Body of pancreas (tissue), 4 donors: ENCODE results near the gene VEGFA. TPM values are rescaled to one million over a fixed set of nuclear protein-coding genes. Genes with fewer than 3 reads are reported as not detected.

Source experiments
- ATAC-seq: fragments of 150-250 bp; one replicate; pipeline ENCODE4 v1.9.1; 2016
- DNase-seq, 4 donors: peaks; one replicate each; pipeline ENCODE4 v3.0.0-alpha.2; 2019
- H3K27ac ChIP-seq, 4 donors: fragments of 200-600 bp; sonication (generic); 1 replicate in 3 of 4; 2 replicates in 1 of 4; pipeline versions ENCODE4 v1.5.1 to v1.6.1; 2016 to 2019; ENCODE audit warnings: mild to moderate bottlenecking in 1 of 4, mixed read lengths in 1 of 4, moderate library complexity in 1 of 4
- H3K27me3 ChIP-seq, 2 donors: fragments of 200-600 bp; sonication (generic); one replicate each; pipeline ENCODE4 v1.6.0; 2016; ENCODE audit warnings: mild to moderate bottlenecking in 1 of 2
- H3K36me3 ChIP-seq, 2 donors: fragments of 200-600 bp; sonication (generic); replicated peaks in 1 of 2; 2 replicates each; pipeline ENCODE4 v1.5.1; 2016; ENCODE audit warnings: low read depth in 2 of 2; ENCODE audit not compliant: insufficient read depth in 1 of 2
- H3K4me1 ChIP-seq: fragments of 200-600 bp; sonication (generic); one replicate; pipeline ENCODE4 v1.6.0; 2016
- H3K4me3 ChIP-seq, 2 donors: fragments of 200-600 bp; sonication (generic); 1 replicate in 1 of 2; 2 replicates in 1 of 2; pipeline ENCODE4 v1.5.1; 2016 to 2019
- H3K9me3 ChIP-seq, 3 donors: fragments of 200-600 bp; sonication (generic); 1 replicate in 2 of 3; 2 replicates in 1 of 3; pipeline ENCODE4 v1.5.1; 2016
- CTCF ChIP-seq, 7 experiments: fragments of 450-650 bp in 4 of 7; fragments of 200-600 bp in 3 of 7; sonication (generic) in 3 of 7; IDR thresholded peaks; one replicate each; pipeline ENCODE4 v1.5.1; 2016 to 2019; ENCODE audit warnings: antibody characterized with exemption in 7 of 7
- POLR2A ChIP-seq, 3 donors: fragments of 450-650 bp; IDR thresholded peaks; one replicate each; pipeline ENCODE4 v1.6.1; 2016; ENCODE audit warnings: antibody characterized with exemption in 3 of 3, mild to moderate bottlenecking in 2 of 3
- WGBS, 2 donors: methylation state at CpG; one replicate each; pipeline ENCODE4 v1.1.5; 2017; 5-methylcytosine and 5-hydroxymethylcytosine counted together
- intact Hi-C: fragments of 100-400 bp; cut with DNase I; formaldehyde crosslinking; loops from one replicate; pipeline ENCODE4 v1.15.1; 2023
- total RNA-seq, 2 donors: library from RNA; depleted of rRNA; stranded (reverse); fragments of >200 nt; gene quantifications; one replicate each; pipeline ENCODE4 v1.1.0, GENCODE V29; 2016

VEGFA gene
- total RNA-seq, 2 donors from 2014 or later, result 84.8 to 272 TPM

DNA sequence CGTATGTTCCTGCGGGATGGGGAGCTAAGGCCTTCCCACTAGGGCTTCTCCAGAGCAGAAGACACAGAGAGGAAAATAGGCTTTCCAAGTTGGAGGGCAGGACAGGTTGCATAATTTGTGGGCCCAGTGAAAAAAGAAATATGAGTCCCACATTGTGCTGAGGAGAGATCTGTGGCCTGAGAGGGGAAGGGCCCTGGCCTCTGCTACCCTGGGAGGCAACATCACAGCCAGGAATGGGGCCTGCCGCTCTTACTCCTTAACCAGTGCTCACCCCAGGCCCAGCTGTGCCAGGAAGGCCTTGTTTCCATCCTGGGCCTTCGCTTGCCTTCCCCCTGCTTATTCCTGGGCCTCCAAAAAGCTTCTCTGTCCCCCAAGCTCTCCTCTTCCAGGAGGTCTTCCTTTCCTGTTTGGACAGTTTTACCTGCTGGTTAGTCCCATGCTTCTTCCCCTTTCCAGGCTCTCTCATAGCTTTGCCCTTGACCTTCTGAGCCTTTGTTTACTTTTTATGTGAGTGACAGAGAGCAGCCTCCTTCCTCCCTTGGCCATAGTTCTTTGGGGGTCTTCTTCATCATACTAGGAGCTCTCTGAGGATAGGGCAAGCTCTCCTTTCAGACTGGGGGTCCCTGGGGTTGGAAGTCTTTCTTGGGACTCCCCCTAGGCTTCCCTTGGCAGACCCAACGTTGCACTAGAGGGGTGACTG is 26.2 kb upstream of the VEGFA start:
- DNase-seq, result no peak
- TF ChIP-seq CTCF (IDR thresholded peaks at IDR 0.05), result no peak
- TF ChIP-seq POLR2A (IDR thresholded peaks at IDR 0.05), result no peak

DNA sequence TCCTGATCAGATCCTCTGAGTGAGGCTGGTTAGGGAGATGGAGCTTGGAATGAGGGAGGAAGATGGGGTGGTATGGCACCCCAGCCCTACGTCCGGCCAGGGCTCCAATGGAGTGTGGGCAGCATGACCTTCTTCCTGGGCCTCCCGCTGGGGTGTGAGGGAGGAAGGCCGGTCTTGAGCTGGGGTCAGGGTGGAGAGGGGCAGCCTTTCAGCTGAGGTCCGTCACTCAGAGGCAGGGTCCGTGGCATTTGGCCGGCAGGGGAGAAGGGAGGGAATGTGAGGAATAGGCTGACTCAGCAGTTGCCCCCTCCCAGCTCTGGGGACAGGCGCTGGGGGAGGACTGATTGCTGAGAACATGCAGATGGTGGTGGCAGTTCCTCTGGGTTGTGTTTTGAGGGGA is 25.5 kb upstream of the VEGFA start:
- Histone ChIP-seq H3K9me3 (no peaks in the 10 kb centered on the region), H3K27me3 (no peaks in the 10 kb centered on the region), H3K27ac (no peak overlapping the region), H3K4me1 (no peaks in the 10 kb centered on the region), H3K4me3 (no peak overlapping the region), H3K36me3 (no peaks in the 10 kb centered on the region)
- WGBS, 2 donors, result 86 to 87% methylated on average over 8 of the region's 8 CpGs
- intact Hi-C loops, result no loop called here
- ATAC-seq (no peak), DNase-seq (no peak)
- TF ChIP-seq CTCF (IDR thresholded peaks at IDR 0.05) (no peak), POLR2A (IDR thresholded peaks at IDR 0.05) (no peak)

More for the DNA sequence above, 26.2 kb upstream of the VEGFA start:
- Histone ChIP-seq H3K36me3 (no peaks in the 10 kb centered on the region), H3K4me3 (no peak overlapping the region), H3K27me3 (no peaks in the 10 kb centered on the region), H3K27ac (no peak overlapping the region), H3K9me3 (no peaks in the 10 kb centered on the region), H3K4me1 (no peaks in the 10 kb centered on the region)
- 62 to 65% methylated on average over 5 of the region's 5 CpGs for WGBS, 2 donors
- intact Hi-C loops, result no loop called here
- no peak for ATAC-seq

- DNase-seq (no peak), ATAC-seq (no peak)
- no peaks in the 10 kb centered on the region for H3K4me1 ChIP-seq
- no peaks in the 10 kb centered on the region for H3K9me3 ChIP-seq
- no peak overlapping the region for H3K4me3 ChIP-seq
- no peaks in the 10 kb centered on the region for H3K36me3 ChIP-seq
- WGBS, 2 donors, result 70 to 75% methylated on average over 16 of the region's 16 CpGs
- no peak overlapping the region for H3K27ac ChIP-seq
- TF ChIP-seq POLR2A (IDR thresholded peaks at IDR 0.05), result no peak
- no peak for TF ChIP-seq CTCF (IDR thresholded peaks at IDR 0.05)
- intact Hi-C loops, result no loop called here
- H3K27me3 ChIP-seq, result no peaks in the 10 kb centered on the region
These were observed 24.9 kb upstream of the VEGFA start for GRCh38 chr6:43744931-43745727.

- TF ChIP-seq POLR2A (IDR thresholded peaks at IDR 0.05) (no peak), CTCF (IDR thresholded peaks at IDR 0.05) (no peak)
- no peak for ATAC-seq
- Histone ChIP-seq H3K27me3 (no peaks in the 10 kb centered on the region), H3K27ac (no peak overlapping the region), H3K4me3 (no peak overlapping the region), H3K9me3 (no peaks in the 10 kb centered on the region), H3K4me1 (no peaks in the 10 kb centered on the region), H3K36me3 (no peaks in the 10 kb centered on the region)
- WGBS, 2 donors, result 70 to 74% methylated on average over 2 of the region's 2 CpGs
- no peak for DNase-seq
- intact Hi-C loops, result no loop called here
These were observed 23.9 kb upstream of the VEGFA start for GRCh38 chr6:43746071-43746470.
